Measurements from ENCODE around the gene UBE2S.

DNA sequence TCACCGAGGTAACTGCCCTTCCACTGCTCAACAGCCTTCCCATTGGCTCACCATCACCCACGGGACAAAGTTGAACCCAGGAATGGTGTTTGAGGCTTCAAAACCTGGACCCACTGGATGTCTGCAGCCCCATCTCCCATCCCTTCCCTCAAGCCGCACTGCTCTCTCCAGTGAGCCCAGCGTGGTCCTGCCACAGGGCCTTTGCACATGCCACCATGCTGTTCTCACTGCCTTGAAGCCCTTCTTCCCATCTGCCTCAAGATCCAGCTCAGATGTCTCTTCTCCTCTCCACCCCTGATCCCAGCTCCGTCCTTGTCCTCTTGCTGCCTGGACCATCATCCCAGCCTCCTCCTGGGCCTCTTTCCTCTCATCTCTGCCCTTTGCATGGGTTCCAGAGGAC, 31.5 kb upstream of the UBE2S start:
- no peak for TF ChIP-seq POLR2AphosphoS5 (IDR thresholded peaks at IDR 0.05; ENCODE audit: low read depth, low read length)
- TF ChIP-seq TAF1 (IDR thresholded peaks at IDR 0.05; ENCODE audit: borderline replicate concordance, low read depth, low read length), result no peak
- TF ChIP-seq POLR2A (IDR thresholded peaks at IDR 0.05; ENCODE audit: low read depth, low read length), result no peak
